Loucy (cell line): Measurements from ENCODE around the gene CRYGC.
"Not testable (repeated sequence)": the region's sequence is repeated elsewhere in the genome, so short reads cannot be mapped to it uniquely, and the experiment has no call there.

Experiments
- H2AFZ ChIP-seq: fragments of 200-600 bp; sonication (generic); 2 replicates; pipeline ENCODE4 v1.6.0; 2016; ENCODE audit warnings: antibody characterized with exemption, mild to moderate bottlenecking, low read length, moderate library complexity
- H3F3A ChIP-seq: fragments of 200-600 bp; 2 replicates; pipeline ENCODE4 v1.6.0; 2016; ENCODE audit warnings: antibody characterized with exemption, low read depth, mild to moderate bottlenecking
- H3K27me3 ChIP-seq: fragments of 200-600 bp; sonication (generic); 2 replicates; pipeline ENCODE4 v1.6.1; 2014; ENCODE audit warnings: low read length, mild to moderate bottlenecking; ENCODE audit not compliant: insufficient read depth, poor library complexity, severe bottlenecking
- H3K36me3 ChIP-seq: fragments of 200-600 bp; sonication (generic); 2 replicates; pipeline ENCODE4 v1.6.1; 2016; ENCODE audit warnings: low read length; ENCODE audit not compliant: insufficient read depth
- H3K4me1 ChIP-seq: fragments of 200-600 bp; sonication (generic); 2 replicates; pipeline ENCODE4 v1.5.1; 2014; ENCODE audit warnings: low read length, mild to moderate bottlenecking; ENCODE audit not compliant: insufficient read depth, poor library complexity, severe bottlenecking
- H3K4me2 ChIP-seq: fragments of 200-600 bp; sonication (generic); 2 replicates; pipeline ENCODE4 v1.6.0; 2014; ENCODE audit warnings: antibody characterized with exemption, low read length, low read depth, mild to moderate bottlenecking; ENCODE audit not compliant: poor library complexity, severe bottlenecking
- H3K4me3 ChIP-seq: fragments of 200-600 bp; sonication (generic); 2 replicates; pipeline ENCODE4 v1.5.1; 2014; ENCODE audit warnings: low read length, mild to moderate bottlenecking, mixed read lengths; ENCODE audit not compliant: poor library complexity, severe bottlenecking
- H3K79me2 ChIP-seq: fragments of 200-600 bp; sonication (generic); 2 replicates; pipeline ENCODE4 v1.6.1; 2014; ENCODE audit warnings: low read length; ENCODE audit not compliant: insufficient read depth
- H3K9ac ChIP-seq: fragments of 200-600 bp; sonication (generic); 2 replicates; pipeline ENCODE4 v1.6.0; 2014; ENCODE audit warnings: mild to moderate bottlenecking, low read depth, low read length, moderate library complexity; ENCODE audit not compliant: poor library complexity, severe bottlenecking
- H3K9me2 ChIP-seq: fragments of 200-600 bp; sonication (generic); replicated peaks from 2 replicates; pipeline ENCODE4 v1.6.1; 2016; ENCODE audit warnings: low read depth, low read length, mixed read lengths
- H3K9me3 ChIP-seq: fragments of 200-600 bp; sonication (generic); 2 replicates; pipeline ENCODE4 v1.6.1; 2014; ENCODE audit warnings: mild to moderate bottlenecking, antibody characterized with exemption, low read length, low read depth; ENCODE audit not compliant: insufficient read depth
- H4K20me1 ChIP-seq: fragments of 200-600 bp; sonication (generic); 2 replicates; pipeline ENCODE4 v1.6.0; 2014; ENCODE audit warnings: antibody characterized with exemption, low read length, mild to moderate bottlenecking; ENCODE audit not compliant: insufficient read depth, poor library complexity, severe bottlenecking
- CTCF ChIP-seq: fragments of 200-600 bp; sonication (generic); conservative IDR thresholded peaks from 2 replicates; pipeline ENCODE4 v1.5.1; 2014; ENCODE audit warnings: mild to moderate bottlenecking, antibody characterized with exemption, low read length
- EZH2phosphoT487 ChIP-seq: fragments of 200-600 bp; IDR thresholded peaks from 2 replicates; pipeline ENCODE4 v1.6.1; 2018; ENCODE audit warnings: antibody characterized with exemption, mild to moderate bottlenecking, moderate library complexity, borderline replicate concordance

The CRYGC gene

GRCh38 chr2:208122248-208122647 lies 7.4 kb downstream of the CRYGC start:
- Histone ChIP-seq H3K9ac (no peak overlapping the region), H4K20me1 (no peaks in the 10 kb centered on the region), H3K27me3 (no peaks in the 10 kb centered on the region), H3K9me2 (no peaks in the 10 kb centered on the region), H3F3A (no peaks in the 10 kb centered on the region), H2AFZ (no peak overlapping the region), H3K36me3 (no peaks in the 10 kb centered on the region), H3K4me1 (no peaks in the 10 kb centered on the region), H3K4me2 (no peak overlapping the region), H3K79me2 (no peaks in the 10 kb centered on the region), H3K9me3 (no peaks in the 10 kb centered on the region), H3K4me3 (no peak overlapping the region)
- TF ChIP-seq EZH2phosphoT487 (no peak), CTCF (no peak)

DNA sequence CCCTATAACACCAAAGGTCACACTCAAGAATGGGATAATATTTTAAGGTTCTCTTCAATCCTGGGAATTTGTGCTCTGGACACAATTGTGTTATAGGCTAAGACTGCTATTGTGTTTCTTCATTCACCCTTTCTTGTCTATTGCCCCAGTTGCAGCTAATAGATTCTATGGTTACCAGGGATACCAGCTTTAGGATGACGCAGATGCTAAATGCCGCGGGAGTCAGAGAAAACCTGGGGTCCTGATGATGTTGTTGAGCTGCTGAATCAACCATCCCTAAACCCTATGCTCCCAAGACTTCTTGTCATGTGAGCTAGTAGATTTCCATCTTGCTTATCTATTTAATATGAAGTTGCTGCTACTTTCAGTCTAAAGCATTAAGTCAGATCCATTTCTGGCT lies 10.7 kb downstream of the CRYGC start:
- H3K4me1 ChIP-seq, result no peaks in the 10 kb centered on the region
- no peaks in the 10 kb centered on the region for H3K9me2 ChIP-seq
- H3K4me2 ChIP-seq, result no peak overlapping the region
- TF ChIP-seq CTCF (no peak), EZH2phosphoT487 (no peak)
- H3K27me3 ChIP-seq, result no peaks in the 10 kb centered on the region
- no peaks in the 10 kb centered on the region for H3K79me2 ChIP-seq
- no peaks in the 10 kb centered on the region for H3F3A ChIP-seq
- H3K4me3 ChIP-seq, result no peak overlapping the region
- H3K9me3 ChIP-seq, result no peaks in the 10 kb centered on the region
- no peak overlapping the region for H3K9ac ChIP-seq
- no peaks in the 10 kb centered on the region for H4K20me1 ChIP-seq
- H3K36me3 ChIP-seq, result no peaks in the 10 kb centered on the region
- H2AFZ ChIP-seq, result no peak overlapping the region

DNA sequence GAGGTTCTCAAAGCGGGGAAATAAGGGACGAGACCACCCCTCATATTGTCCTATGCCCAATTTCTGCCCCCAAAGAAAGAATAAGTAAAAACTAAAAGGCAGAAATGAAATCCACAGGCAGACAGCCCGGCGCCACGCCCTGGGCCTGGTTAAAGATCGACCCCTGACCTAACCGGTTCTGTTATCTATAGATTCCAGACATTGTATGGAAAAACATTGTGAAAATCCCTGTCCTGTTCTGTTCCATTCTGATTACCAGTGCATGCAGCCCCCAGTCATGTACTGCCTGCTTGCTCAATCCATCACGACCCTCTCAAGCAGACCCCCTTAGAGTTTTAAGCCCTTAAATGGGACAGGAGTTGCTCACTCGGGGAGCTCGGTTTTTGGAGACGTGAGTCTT lies 12.2 kb downstream of the CRYGC start:
- not testable (repeated sequence) for H3K27me3 ChIP-seq, H3K79me2 ChIP-seq, H4K20me1 ChIP-seq, H3K9me3 ChIP-seq, H3K4me2 ChIP-seq, H3K9ac ChIP-seq, H3K9me2 ChIP-seq, H3F3A ChIP-seq, H3K4me1 ChIP-seq, H2AFZ ChIP-seq, H3K36me3 ChIP-seq, H3K4me3 ChIP-seq

- no peaks in the 10 kb centered on the region for H3K9me3 ChIP-seq
- no peak overlapping the region for H3K9ac ChIP-seq
- H3K4me1 ChIP-seq, result no peaks in the 10 kb centered on the region
- H2AFZ ChIP-seq, result peak overlapping the region; percentile 46; the same call in 1 of the 2 replicates
- H3K27me3 ChIP-seq, result no peaks in the 10 kb centered on the region
- H3F3A ChIP-seq, result no peaks in the 10 kb centered on the region
- H4K20me1 ChIP-seq, result no peaks in the 10 kb centered on the region
- TF ChIP-seq CTCF (no peak), EZH2phosphoT487 (no peak)
- no peaks in the 10 kb centered on the region for H3K9me2 ChIP-seq
- H3K79me2 ChIP-seq, result no peaks in the 10 kb centered on the region
- no peaks in the 10 kb centered on the region for H3K36me3 ChIP-seq
- no peak overlapping the region for H3K4me2 ChIP-seq
- no peak overlapping the region for H3K4me3 ChIP-seq
Observed at GRCh38 chr2:208112969-208113368, 16.7 kb downstream of the CRYGC start.

- H4K20me1 ChIP-seq, H3K9me2 ChIP-seq, H3K9ac ChIP-seq, H2AFZ ChIP-seq, H3K4me3 ChIP-seq, H3K79me2 ChIP-seq, H3K27me3 ChIP-seq, H3K4me1 ChIP-seq, H3K9me3 ChIP-seq, H3K4me2 ChIP-seq, H3K36me3 ChIP-seq, H3F3A ChIP-seq: not testable (repeated sequence)
Observed at GRCh38 chr2:208112273-208112745, 17.3 kb downstream of the CRYGC start.
